Trophoblast cell (in vitro differentiated cells and primary cell): ENCODE data around the gene PSD4.
A peak's percentile ranks its signal among the peaks of the same experiment; 100 is the strongest.

ENCODE experiments used
- DNase-seq, 2 donors: peaks; one replicate each; pipeline ENCODE4 v3.0.0-alpha.2; 2016
- H2AFZ ChIP-seq: 2 replicates; pipeline ENCODE4 v1.6.1; 2013; ENCODE audit warnings: low read length, moderate library complexity, mild to moderate bottlenecking; ENCODE audit not compliant: insufficient read depth, poor library complexity
- H2AK5ac ChIP-seq: 2 replicates; pipeline ENCODE4 v1.6.1; 2013; ENCODE audit warnings: mild to moderate bottlenecking, low read length
- H2BK120ac ChIP-seq: 2 replicates; pipeline ENCODE4 v1.6.1; 2013; ENCODE audit warnings: low read length, mild to moderate bottlenecking, moderate library complexity; ENCODE audit not compliant: insufficient read depth, poor library complexity
- H2BK12ac ChIP-seq: 2 replicates; pipeline ENCODE4 v1.6.1; 2013; ENCODE audit warnings: mild to moderate bottlenecking, low read length, moderate library complexity
- H2BK5ac ChIP-seq: 2 replicates; pipeline ENCODE4 v1.6.1; 2013; ENCODE audit warnings: low read length, low read depth, moderate library complexity, mild to moderate bottlenecking; ENCODE audit not compliant: poor library complexity
- H3K14ac ChIP-seq: 2 replicates; pipeline ENCODE4 v1.6.1; 2013; ENCODE audit warnings: mild to moderate bottlenecking, low read length
- H3K18ac ChIP-seq: 2 replicates; pipeline ENCODE4 v1.6.1; 2013; ENCODE audit warnings: mild to moderate bottlenecking, low read length
- H3K23ac ChIP-seq: 2 replicates; pipeline ENCODE4 v1.6.1; 2013; ENCODE audit warnings: low read length
- H3K27ac ChIP-seq: 2 replicates; pipeline ENCODE4 v1.5.1; 2013; ENCODE audit warnings: low read depth, mild to moderate bottlenecking, inconsistent platforms, low read length, moderate library complexity
- H3K27me3 ChIP-seq: 2 replicates; pipeline ENCODE4 v1.6.1; 2013; ENCODE audit warnings: inconsistent platforms, mild to moderate bottlenecking, low read length, moderate library complexity; ENCODE audit not compliant: insufficient read depth
- H3K36me3 ChIP-seq, 2 experiments: 1 replicate in 1 of 2; 2 replicates in 1 of 2; pipeline ENCODE4 v1.6.1; 2013; ENCODE audit warnings: low read length in 2 of 2, mild to moderate bottlenecking in 2 of 2, moderate library complexity in 1 of 2; ENCODE audit not compliant: insufficient read depth in 2 of 2, control insufficient read depth in 1 of 2
- H3K4ac ChIP-seq: 2 replicates; pipeline ENCODE4 v1.6.1; 2013; ENCODE audit warnings: low read depth, mild to moderate bottlenecking, low read length, moderate library complexity
- H3K4me1 ChIP-seq, 2 experiments: 1 replicate in 1 of 2; 2 replicates in 1 of 2; pipeline ENCODE4 v1.6.1; 2013; ENCODE audit warnings: low read length in 2 of 2, mild to moderate bottlenecking in 2 of 2, moderate library complexity in 1 of 2; ENCODE audit not compliant: insufficient read depth in 2 of 2, control insufficient read depth in 1 of 2
- H3K4me2 ChIP-seq: 2 replicates; pipeline ENCODE4 v1.6.1; 2013; ENCODE audit warnings: inconsistent platforms, mild to moderate bottlenecking, low read length, moderate library complexity
- H3K4me3 ChIP-seq: 2 replicates; pipeline ENCODE4 v1.5.1; 2013; ENCODE audit warnings: mild to moderate bottlenecking, low read depth, low read length, inconsistent platforms
- H3K79me1 ChIP-seq: one replicate; pipeline ENCODE4 v1.6.1; 2013; ENCODE audit warnings: low read length
- H3K79me2 ChIP-seq: 2 replicates; pipeline ENCODE4 v1.6.1; 2013; ENCODE audit warnings: low read length, mild to moderate bottlenecking; ENCODE audit not compliant: control insufficient read depth, insufficient read depth, poor library complexity
- H3K9ac ChIP-seq: 2 replicates; pipeline ENCODE4 v1.6.1; 2013; ENCODE audit warnings: mild to moderate bottlenecking, low read length
- H3K9me3 ChIP-seq: 2 replicates; pipeline ENCODE4 v1.6.1; 2013; ENCODE audit warnings: low read depth, mild to moderate bottlenecking, control low read depth, inconsistent platforms, low read length; ENCODE audit not compliant: insufficient read depth
- H4K12ac ChIP-seq: 2 replicates; pipeline ENCODE4 v1.6.1; 2013; ENCODE audit warnings: low read depth, mild to moderate bottlenecking, low read length, moderate library complexity
- H4K8ac ChIP-seq: 2 replicates; pipeline ENCODE4 v1.6.1; 2013; ENCODE audit warnings: low read depth, mild to moderate bottlenecking, low read length, moderate library complexity
- H4K91ac ChIP-seq: one replicate; pipeline ENCODE4 v1.6.1; 2013; ENCODE audit warnings: low read depth, mild to moderate bottlenecking, low read length, moderate library complexity
- WGBS: extraction: QIAGEN DNeasy Blood & Tissue Kit; methylation state at CpG from one replicate; pipeline ENCODE4 v1.1.7; 2013; ENCODE audit warnings: missing lambda C conversion rate; ENCODE audit not compliant: insufficient read length, insufficient coverage; ENCODE audit errors: extremely low coverage; 5-methylcytosine and 5-hydroxymethylcytosine counted together

The PSD4 gene

DNA sequence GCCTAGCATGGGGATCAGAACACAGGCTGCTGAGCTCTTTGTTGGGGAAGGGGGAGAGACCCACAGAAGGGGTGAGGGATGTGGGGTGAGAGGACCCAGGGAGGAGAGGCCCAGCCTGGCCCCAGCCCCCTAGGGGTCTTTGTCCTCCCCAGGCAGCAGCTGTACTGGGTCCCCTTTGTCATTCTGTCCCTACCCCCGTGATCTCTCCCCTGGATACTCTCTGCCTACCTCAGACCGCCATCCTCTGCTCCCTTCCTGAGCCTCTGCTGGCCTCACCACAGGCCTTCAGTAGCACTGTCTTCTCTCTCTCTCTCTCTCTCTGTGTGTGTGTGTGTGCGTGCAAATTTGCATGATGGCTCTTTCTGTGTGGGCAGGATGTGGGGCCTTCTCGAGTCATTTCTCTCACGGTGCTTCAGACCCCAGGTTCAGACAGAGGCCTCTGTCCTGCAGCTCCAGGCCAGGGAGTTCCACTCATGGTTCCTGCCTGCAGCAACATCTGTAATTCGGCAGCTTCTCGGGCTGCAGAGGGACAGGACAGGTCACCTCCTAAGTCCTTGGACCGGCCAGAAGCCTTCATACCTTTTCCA, 1.4 kb downstream of the PSD4 start:
- no peak for DNase-seq
- no peaks in the 10 kb centered on the region for H3K79me2 ChIP-seq
- peak overlapping the region; percentile 46 for H4K12ac ChIP-seq
- no peak overlapping the region for H2BK120ac ChIP-seq
- H4K91ac ChIP-seq, result peak overlapping the region; percentile 77
- peak overlapping the region; percentile 25 for H2AFZ ChIP-seq
- H3K4me3 ChIP-seq, result no peak overlapping the region
- H3K4me1 ChIP-seq, result peaks cover 27 to 35% of the 10 kb centered on the region in 2 experiments
- H2BK12ac ChIP-seq, result no peak overlapping the region
- no peak overlapping the region for H3K9ac ChIP-seq
- H3K4me2 ChIP-seq, result no peak overlapping the region
- H3K27ac ChIP-seq, result peak overlapping the region; percentile 34
- peak overlapping the region; percentile 7 for H2AK5ac ChIP-seq
- peak overlapping the region; percentile 4 for H3K14ac ChIP-seq
- no peaks in the 10 kb centered on the region for H3K9me3 ChIP-seq
- WGBS, result no CpG with 5 or more reads among the region's 8 CpGs
- H3K23ac ChIP-seq, result no peak overlapping the region
- peak overlapping the region; percentile 23 for H2BK5ac ChIP-seq
- H3K79me1 ChIP-seq, result peaks cover 25% of the 10 kb centered on the region
- H3K27me3 ChIP-seq, result no peaks in the 10 kb centered on the region
- peak overlapping the region; percentile 18 for H3K18ac ChIP-seq
- H4K8ac ChIP-seq, result peak overlapping the region; percentile 56
- peak overlapping the region; percentile 25 for H3K4ac ChIP-seq
- H3K36me3 ChIP-seq, result no peaks in the 10 kb centered on the region

DNA sequence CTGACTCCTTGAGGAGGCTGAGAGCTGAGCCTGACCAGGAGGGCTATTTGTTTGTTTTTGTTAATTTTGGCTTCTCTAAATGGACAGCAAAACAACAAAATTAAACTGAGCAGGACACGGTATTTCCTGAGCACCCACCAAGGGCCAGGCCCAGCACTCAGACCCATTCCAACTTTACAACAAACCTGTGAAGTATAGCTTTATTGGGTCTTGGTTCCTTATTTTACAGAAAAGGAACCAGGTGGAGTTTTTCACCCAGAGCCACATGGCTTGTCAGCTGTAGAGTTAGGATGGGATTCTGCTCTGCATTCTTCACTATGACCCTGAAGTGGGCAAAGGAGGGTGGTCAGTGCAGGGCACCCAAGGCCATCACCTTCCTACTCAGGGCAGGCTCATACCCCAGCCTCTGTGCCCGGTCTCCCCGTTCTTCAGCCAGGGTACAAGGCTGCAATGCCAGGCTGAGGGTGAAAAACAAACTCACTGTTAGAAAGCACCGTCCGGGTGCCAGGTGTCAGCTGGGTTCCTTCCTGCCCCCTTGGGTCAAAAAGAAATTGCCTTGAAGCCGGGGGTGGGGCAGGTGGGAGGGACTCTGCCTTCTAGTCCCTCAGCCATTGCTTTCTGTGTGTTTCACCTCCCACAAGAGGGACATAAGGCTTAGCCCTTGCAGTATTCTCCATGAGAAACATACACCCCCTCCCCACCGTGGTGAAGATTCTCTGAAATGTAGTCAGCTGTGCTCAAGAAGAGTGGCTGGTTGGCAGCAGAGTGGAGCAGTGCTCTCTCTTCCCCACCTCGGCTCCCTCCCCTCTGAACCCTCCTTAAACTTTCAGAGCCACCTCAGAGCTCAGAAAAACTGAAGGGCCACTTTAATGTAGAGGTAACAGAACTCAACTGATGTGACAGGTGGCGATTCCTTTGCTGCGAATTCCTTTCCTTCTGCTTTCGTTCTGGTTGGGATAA, 2.2 kb downstream of the PSD4 start:
- H4K12ac ChIP-seq, result no peak overlapping the region
- H2AK5ac ChIP-seq, result peak overlapping the region; percentile 85
- H3K4ac ChIP-seq, result peak overlapping the region; percentile 25
- H3K4me3 ChIP-seq, result no peak overlapping the region
- no peaks in the 10 kb centered on the region for H3K36me3 ChIP-seq
- peak overlapping the region; percentile 62 for H2BK120ac ChIP-seq
- peaks cover 28% of the 10 kb centered on the region for H3K79me1 ChIP-seq
- H2BK12ac ChIP-seq, result peak overlapping the region; percentile 72
- no peak overlapping the region for H3K4me2 ChIP-seq
- no peaks in the 10 kb centered on the region for H3K79me2 ChIP-seq
- H3K4me1 ChIP-seq, result peaks cover 33 to 39% of the 10 kb centered on the region in 2 experiments
- peak overlapping the region; percentile 56 for H4K8ac ChIP-seq
- H3K27me3 ChIP-seq, result no peaks in the 10 kb centered on the region
- DNase-seq, result no peak
- peak overlapping the region; percentile 72 for H3K14ac ChIP-seq
- H3K9ac ChIP-seq, result no peak overlapping the region
- no CpG with 5 or more reads among the region's 11 CpGs for WGBS
- H3K23ac ChIP-seq, result no peak overlapping the region
- peak overlapping the region; percentile 77 for H4K91ac ChIP-seq
- peak overlapping the region; percentile 34 for H3K27ac ChIP-seq
- peak overlapping the region; percentile 46 for H2BK5ac ChIP-seq
- no peaks in the 10 kb centered on the region for H3K9me3 ChIP-seq
- H2AFZ ChIP-seq, result no peak overlapping the region
- peak overlapping the region; percentile 46 for H3K18ac ChIP-seq

- no peak overlapping the region for H3K4me2 ChIP-seq
- no CpG with 5 or more reads among the region's 7 CpGs for WGBS
- H4K12ac ChIP-seq, result no peak overlapping the region
Observed at GRCh38 chr2:113176696-113177355, 3.1 kb downstream of the PSD4 start.

DNA sequence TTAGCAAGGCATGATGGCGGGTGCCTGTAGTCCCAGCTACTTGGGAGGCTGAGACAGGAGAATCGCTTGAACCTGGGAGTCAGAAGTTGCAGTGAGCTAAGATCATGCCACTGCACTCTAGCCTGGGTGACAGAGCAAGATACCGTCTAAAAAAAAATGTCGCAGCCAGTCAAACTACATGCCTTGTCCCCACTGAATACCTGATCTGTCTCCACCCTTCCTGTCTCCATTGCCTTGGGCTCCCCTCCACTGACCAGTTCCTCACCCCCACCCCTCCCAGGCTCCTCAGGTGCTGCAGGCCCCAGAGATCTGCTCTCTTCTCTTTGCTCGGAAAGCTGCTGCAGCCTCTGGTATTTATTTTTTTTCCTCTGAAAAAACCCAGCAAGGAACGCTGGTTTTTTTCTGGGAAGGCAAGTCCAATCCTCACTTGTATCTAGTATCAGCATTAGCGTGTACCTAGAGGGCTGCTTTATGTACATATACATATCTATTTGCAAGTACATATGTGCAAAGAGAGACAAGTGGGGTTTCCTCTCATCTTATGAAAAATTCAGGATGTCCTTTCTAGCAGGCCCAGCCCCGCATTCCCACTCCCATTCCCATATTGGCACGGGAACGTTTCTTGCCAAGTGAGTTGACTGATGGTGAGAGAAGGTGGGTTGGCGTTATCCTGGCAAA, 4.4 kb downstream of the PSD4 start:
- peak overlapping the region; percentile 67 for H3K14ac ChIP-seq
- H3K4ac ChIP-seq, result peak overlapping the region; percentile 22
- peaks cover 28% of the 10 kb centered on the region for H3K79me1 ChIP-seq
- H3K4me1 ChIP-seq, result peaks cover 33 to 39% of the 10 kb centered on the region in 2 experiments
- peak overlapping the region; percentile 89 for H2BK120ac ChIP-seq
- H2AK5ac ChIP-seq, result peak overlapping the region; percentile 25
- H3K4me3 ChIP-seq, result no peak overlapping the region
- peak overlapping the region; percentile 75 for H3K27ac ChIP-seq
- DNase-seq, result peak; percentile 56 to 80
- peaks cover 3 to 6% of the 10 kb centered on the region in 2 experiments for H3K36me3 ChIP-seq
- H2AFZ ChIP-seq, result no peak overlapping the region
- peak overlapping the region; percentile 73 for H2BK5ac ChIP-seq
- no peak overlapping the region for H3K23ac ChIP-seq
- WGBS, result no CpG with 5 or more reads among the region's 11 CpGs
- peak overlapping the region; percentile 50 for H3K18ac ChIP-seq
- no peak overlapping the region for H4K12ac ChIP-seq
- peak overlapping the region; percentile 86 for H4K91ac ChIP-seq
- H4K8ac ChIP-seq, result peak overlapping the region; percentile 37
- no peaks in the 10 kb centered on the region for H3K27me3 ChIP-seq
- no peak overlapping the region for H3K4me2 ChIP-seq
- no peak overlapping the region for H3K9ac ChIP-seq
- H2BK12ac ChIP-seq, result peak overlapping the region; percentile 59
- no peaks in the 10 kb centered on the region for H3K9me3 ChIP-seq
- H3K79me2 ChIP-seq, result no peaks in the 10 kb centered on the region

More at GRCh38 chr2:113176696-113177355, 3.1 kb downstream of the PSD4 start:
- peak overlapping the region; percentile 29 for H2BK120ac ChIP-seq
- no peaks in the 10 kb centered on the region for H3K9me3 ChIP-seq
- no peaks in the 10 kb centered on the region for H3K36me3 ChIP-seq
- H4K8ac ChIP-seq, result no peak overlapping the region
- H2BK12ac ChIP-seq, result no peak overlapping the region
- peak overlapping the region; percentile 48 for H3K18ac ChIP-seq
- H3K9ac ChIP-seq, result no peak overlapping the region
- no peak overlapping the region for H3K4ac ChIP-seq
- H3K23ac ChIP-seq, result no peak overlapping the region
- peaks cover 28% of the 10 kb centered on the region for H3K79me1 ChIP-seq
- peak overlapping the region; percentile 55 for H3K14ac ChIP-seq
- H2AK5ac ChIP-seq, result peak overlapping the region; percentile 38
- peak overlapping the region; percentile 26 for H2BK5ac ChIP-seq
- H3K4me1 ChIP-seq, result peaks cover 33 to 39% of the 10 kb centered on the region in 2 experiments
- no peaks in the 10 kb centered on the region for H3K27me3 ChIP-seq
- H3K27ac ChIP-seq, result peak overlapping the region; percentile 40
- peak overlapping the region; percentile 83 for H4K91ac ChIP-seq
- H2AFZ ChIP-seq, result no peak overlapping the region
- peak; percentile 47 to 71 for DNase-seq
- no peaks in the 10 kb centered on the region for H3K79me2 ChIP-seq
- H3K4me3 ChIP-seq, result no peak overlapping the region
